Measurements from ENCODE around the gene UROS.

The UROS gene

DNA sequence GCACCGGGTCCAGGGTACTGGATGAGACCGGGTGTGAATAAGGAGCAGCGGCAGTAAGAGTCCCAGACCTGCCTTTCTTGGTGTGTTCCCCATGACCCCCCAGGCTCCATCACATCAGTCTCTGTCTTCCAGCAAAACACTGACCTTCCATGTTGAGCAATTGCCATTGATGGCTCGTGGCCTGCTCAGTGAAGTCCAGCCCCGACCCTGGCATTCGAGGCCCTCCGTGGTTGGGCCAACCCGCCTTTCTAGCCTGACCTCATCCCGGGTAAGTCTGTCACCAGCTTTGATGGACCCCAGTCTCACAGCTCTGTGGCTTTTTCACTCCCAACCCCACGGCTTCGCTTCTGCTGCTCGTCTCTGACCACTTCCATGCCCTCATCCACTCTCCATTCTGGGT is 53.9 kb downstream of the UROS start:
- Histone ChIP-seq H3K36me3 (ENCODE audit: insufficient read depth, low read depth, low read length) (peaks cover 28% of the 10 kb centered on the region), H3K4me1 (ENCODE audit: insufficient read depth, low read length) (no peaks in the 10 kb centered on the region), H3K27me3 (ENCODE audit: insufficient read depth, low read length) (no peaks in the 10 kb centered on the region), H3K9me3 (ENCODE audit: insufficient read depth, low read depth, low read length) (no peaks in the 10 kb centered on the region), H3K4me3 (ENCODE audit: low read length) (no peak overlapping the region), H3K27ac (ENCODE audit: low read length) (no peak overlapping the region), H3K9ac (ENCODE audit: low read depth, low read length) (no peak overlapping the region)

DNA sequence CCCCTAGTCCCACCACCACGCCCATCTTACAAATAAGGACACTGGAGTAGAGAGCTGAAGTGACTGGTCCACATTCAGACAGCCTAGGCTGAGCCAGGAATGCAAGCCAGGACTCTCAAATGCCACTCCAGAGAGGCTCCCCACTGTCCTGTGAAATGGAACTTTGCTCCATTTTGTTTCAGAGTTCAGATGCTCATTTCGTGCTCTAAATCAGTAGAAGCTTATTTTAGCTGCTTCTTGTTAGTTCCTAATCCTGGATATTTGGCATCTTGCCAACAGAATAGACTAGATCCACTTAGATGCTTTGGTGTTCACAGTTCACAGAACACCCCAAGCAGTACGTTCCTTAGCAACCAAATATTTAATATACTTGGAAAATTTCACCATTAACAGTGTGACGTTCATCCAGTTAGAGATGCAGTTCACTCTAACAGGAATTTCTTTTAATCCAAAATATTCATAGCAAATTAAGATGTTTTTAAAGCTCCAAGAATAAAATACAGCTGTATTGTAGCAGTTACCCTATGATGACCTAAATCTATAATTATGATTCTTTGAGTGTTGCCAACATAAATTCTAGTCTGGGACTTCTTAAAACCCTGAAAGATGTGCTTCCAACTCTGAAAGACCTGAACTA is 54.7 kb downstream of the UROS start:
- no peak overlapping the region for H3K27ac ChIP-seq (ENCODE audit: low read length)
- no peaks in the 10 kb centered on the region; the same call in 1 of the 2 replicates for H3K4me1 ChIP-seq (ENCODE audit: insufficient read depth, low read length)
- H3K9me3 ChIP-seq (ENCODE audit: insufficient read depth, low read depth, low read length): no peaks in the 10 kb centered on the region
- no peak overlapping the region for H3K9ac ChIP-seq (ENCODE audit: low read depth, low read length)
- no peaks in the 10 kb centered on the region for H3K27me3 ChIP-seq (ENCODE audit: insufficient read depth, low read length)
- peaks cover 37% of the 10 kb centered on the region for H3K36me3 ChIP-seq (ENCODE audit: insufficient read depth, low read depth, low read length)
- H3K4me3 ChIP-seq (ENCODE audit: low read length): no peak overlapping the region

DNA sequence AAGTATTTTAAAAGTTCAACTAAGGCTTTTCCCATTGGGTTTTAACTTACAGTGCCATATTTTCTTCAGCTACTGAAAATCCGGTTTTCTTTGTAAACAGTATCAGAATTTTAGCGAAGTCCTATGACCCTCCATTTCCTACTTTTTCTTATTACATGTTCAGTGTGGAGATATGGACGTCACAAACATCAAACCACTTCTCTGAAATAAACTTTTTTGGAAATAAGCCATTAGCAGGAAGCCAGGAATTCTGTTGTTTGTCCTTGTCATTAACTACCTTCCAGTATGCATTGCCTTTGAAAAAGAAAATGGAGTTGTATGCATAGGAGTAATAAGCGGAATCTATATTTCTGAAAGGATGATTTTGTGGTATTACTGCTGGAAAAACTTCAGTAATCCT is 56.5 kb downstream of the UROS start:
- no peak overlapping the region for H3K4me3 ChIP-seq (ENCODE audit: low read length)
- no peak overlapping the region for H3K27ac ChIP-seq (ENCODE audit: low read length)
- H3K36me3 ChIP-seq (ENCODE audit: insufficient read depth, low read depth, low read length): peaks cover 51% of the 10 kb centered on the region
- H3K9ac ChIP-seq (ENCODE audit: low read depth, low read length): no peak overlapping the region
- H3K27me3 ChIP-seq (ENCODE audit: insufficient read depth, low read length): no peaks in the 10 kb centered on the region
- peaks cover 16% of the 10 kb centered on the region; the same call in 1 of the 2 replicates for H3K4me1 ChIP-seq (ENCODE audit: insufficient read depth, low read length)
- H3K9me3 ChIP-seq (ENCODE audit: insufficient read depth, low read depth, low read length): no peaks in the 10 kb centered on the region

DNA sequence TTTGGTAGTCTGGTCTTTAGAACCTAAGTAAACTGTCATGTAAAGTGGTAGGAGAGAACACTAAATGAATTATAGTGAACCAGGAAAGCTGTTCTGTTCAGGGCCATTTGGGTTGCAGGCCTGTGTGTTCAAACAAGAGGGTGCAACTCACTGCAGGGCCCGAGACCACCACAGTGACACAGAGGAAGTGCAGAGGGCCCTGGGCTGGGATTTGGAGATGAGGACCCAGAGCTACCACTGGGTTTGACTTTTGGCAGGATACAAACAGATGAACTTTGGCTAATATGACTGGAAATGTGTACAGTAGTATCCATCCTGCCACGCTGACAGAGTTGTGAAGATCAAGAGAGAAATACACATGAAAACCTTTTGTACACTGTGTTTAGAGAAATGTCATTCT is 57.2 kb downstream of the UROS start:
- H3K36me3 ChIP-seq (ENCODE audit: insufficient read depth, low read depth, low read length): peaks cover 57% of the 10 kb centered on the region
- H3K27me3 ChIP-seq (ENCODE audit: insufficient read depth, low read length): no peaks in the 10 kb centered on the region
- no peak overlapping the region for H3K9ac ChIP-seq (ENCODE audit: low read depth, low read length)
- H3K9me3 ChIP-seq (ENCODE audit: insufficient read depth, low read depth, low read length): no peaks in the 10 kb centered on the region
- no peak overlapping the region for H3K27ac ChIP-seq (ENCODE audit: low read length)
- H3K4me1 ChIP-seq (ENCODE audit: insufficient read depth, low read length): peaks cover 19% of the 10 kb centered on the region; the same call in 1 of the 2 replicates
- H3K4me3 ChIP-seq (ENCODE audit: low read length): no peak overlapping the region

DNA sequence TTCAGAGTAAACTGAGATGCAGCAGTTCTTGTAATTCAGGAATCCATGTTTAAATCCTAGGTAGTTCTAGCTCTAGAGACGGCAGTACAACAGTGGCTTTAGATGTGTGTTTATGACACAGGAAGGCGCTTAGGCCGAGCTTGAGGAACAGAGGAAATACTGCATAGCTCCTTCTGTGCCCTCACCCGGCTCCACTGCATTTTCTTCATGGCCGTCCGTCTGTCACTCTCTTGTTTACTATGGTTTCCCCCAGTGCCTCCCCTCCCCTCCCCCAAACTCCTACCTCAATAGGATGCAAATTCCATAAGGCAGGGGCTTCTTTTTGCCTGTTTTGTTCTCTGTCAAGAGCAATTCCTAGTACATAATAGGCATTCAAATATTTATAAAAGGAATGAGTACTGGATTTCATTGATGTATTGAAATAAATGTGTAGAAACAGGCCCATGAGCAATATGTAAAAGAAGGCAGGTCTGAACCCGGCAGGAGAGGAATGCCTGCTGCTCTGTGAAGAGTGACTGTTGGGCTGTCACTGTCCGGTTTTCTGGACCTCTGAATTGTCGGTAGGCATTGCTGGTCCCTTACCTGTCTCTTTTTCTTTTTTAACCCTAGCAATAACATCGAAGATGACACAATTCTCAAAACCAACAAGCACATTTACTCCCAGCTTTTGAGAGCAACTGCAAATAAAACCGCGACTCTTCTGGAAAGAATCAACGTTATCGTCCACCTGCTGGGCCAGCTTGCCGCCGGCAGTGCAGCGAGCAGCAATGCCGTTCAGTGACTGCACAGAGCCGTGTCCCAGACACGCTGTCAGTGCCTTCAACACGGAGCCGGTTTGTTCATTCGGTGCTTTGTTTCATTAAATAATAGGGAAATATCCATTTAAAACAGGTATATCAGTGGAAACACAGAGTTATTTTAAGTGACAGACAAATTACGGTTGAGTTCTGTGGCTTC is 60.1 kb downstream of the UROS start:
- H3K4me1 ChIP-seq (ENCODE audit: insufficient read depth, low read length): peaks cover 19% of the 10 kb centered on the region; the same call in 1 of the 2 replicates
- no peaks in the 10 kb centered on the region for H3K9me3 ChIP-seq (ENCODE audit: insufficient read depth, low read depth, low read length)
- H3K36me3 ChIP-seq (ENCODE audit: insufficient read depth, low read depth, low read length): peaks cover 83% of the 10 kb centered on the region
- H3K27me3 ChIP-seq (ENCODE audit: insufficient read depth, low read length): no peaks in the 10 kb centered on the region
- peak overlapping the region; percentile 27; the same call in 1 of the 2 replicates for H3K4me3 ChIP-seq (ENCODE audit: low read length)
- no peak overlapping the region for H3K27ac ChIP-seq (ENCODE audit: low read length)
- H3K9ac ChIP-seq (ENCODE audit: low read depth, low read length): no peak overlapping the region; the same call in 1 of the 2 replicates

DNA sequence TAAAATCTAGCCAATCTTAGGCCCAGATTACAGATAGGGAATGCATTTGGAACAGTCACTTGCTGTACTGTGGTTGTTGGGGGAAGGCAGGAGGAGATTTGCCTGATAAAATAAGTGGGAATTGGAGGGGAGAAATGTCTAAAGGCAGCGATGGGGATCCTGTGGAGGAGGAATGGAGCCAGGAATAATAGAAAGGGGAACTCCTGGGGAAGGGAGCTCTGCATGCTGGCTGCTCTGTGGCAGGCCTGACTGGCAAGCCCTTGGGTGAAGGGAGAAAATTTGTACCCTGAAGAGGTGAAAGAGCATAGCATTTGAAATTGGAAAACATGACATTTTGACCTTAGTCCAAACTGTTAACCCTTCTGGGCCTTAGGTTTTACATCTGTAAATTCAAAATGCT is 61.1 kb downstream of the UROS start:
- Histone ChIP-seq H3K36me3 (ENCODE audit: insufficient read depth, low read depth, low read length) (peaks cover 92% of the 10 kb centered on the region), H3K27ac (ENCODE audit: low read length) (no peak overlapping the region), H3K4me3 (ENCODE audit: low read length) (no peak overlapping the region), H3K4me1 (ENCODE audit: insufficient read depth, low read length) (peaks cover 19% of the 10 kb centered on the region; the same call in 1 of the 2 replicates), H3K9ac (ENCODE audit: low read depth, low read length) (peak overlapping the region; percentile 6; the same call in 1 of the 2 replicates), H3K27me3 (ENCODE audit: insufficient read depth, low read length) (no peaks in the 10 kb centered on the region), H3K9me3 (ENCODE audit: insufficient read depth, low read depth, low read length) (no peaks in the 10 kb centered on the region)

DNA sequence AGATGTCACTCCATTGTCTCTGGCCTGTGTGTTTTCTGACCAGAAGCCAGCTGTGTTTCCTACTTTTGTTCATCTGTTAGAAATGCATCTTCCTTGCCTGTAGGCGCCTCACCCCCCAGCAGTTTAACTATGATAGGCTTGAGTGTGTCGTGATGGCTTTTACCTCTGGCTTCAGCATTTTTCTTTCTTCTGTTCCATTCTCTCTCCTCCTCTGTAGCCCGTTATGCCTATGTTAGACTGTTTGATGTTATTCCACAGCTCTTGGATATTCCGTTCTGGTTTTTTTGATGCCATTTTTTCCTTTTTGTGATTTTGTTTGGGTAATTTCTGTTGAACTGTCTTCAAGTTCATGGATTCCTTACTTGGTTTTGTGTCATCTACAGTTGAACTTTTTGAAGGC is 65.3 kb downstream of the UROS start:
- Histone ChIP-seq H3K9me3 (ENCODE audit: insufficient read depth, low read depth, low read length) (no peaks in the 10 kb centered on the region), H3K27me3 (ENCODE audit: insufficient read depth, low read length) (no peaks in the 10 kb centered on the region), H3K36me3 (ENCODE audit: insufficient read depth, low read depth, low read length) (peaks cover 89% of the 10 kb centered on the region), H3K27ac (ENCODE audit: low read length) (no peak overlapping the region), H3K4me1 (ENCODE audit: insufficient read depth, low read length) (peaks cover 15% of the 10 kb centered on the region; the same call in 1 of the 2 replicates), H3K9ac (ENCODE audit: low read depth, low read length) (no peak overlapping the region; the same call in 1 of the 2 replicates), H3K4me3 (ENCODE audit: low read length) (no peak overlapping the region)

DNA sequence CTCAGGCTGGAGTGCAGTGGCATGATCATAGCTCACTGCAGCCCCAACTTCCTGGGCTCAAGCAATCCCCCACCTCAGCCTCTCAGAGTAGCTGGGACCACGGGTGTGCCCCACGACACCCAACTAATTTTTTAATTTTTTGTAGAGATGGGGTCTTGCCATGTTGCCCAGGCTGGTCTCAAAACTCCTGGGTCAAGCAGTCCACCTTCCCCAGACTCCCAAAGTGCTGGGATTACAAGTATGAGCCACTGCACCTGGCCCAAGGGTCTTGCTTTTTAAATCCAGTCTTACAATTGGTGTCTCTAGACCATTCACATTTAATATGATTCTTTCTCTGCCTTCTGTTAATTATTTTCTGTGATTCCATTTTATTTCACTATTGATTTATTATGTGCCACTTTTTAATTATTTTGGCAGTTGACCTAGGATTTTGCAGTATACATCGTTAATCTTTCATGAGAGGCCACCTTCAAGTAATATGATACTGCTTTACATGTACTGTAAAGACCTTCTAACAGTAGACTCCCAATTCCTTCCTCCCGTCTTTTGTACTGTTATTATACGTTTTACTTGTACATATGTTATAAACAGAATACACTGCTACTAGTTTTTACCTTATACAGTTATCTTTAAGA is 66.1 kb downstream of the UROS start:
- Histone ChIP-seq H3K9me3 (ENCODE audit: insufficient read depth, low read depth, low read length) (no peaks in the 10 kb centered on the region), H3K9ac (ENCODE audit: low read depth, low read length) (no peak overlapping the region; the same call in 1 of the 2 replicates), H3K36me3 (ENCODE audit: insufficient read depth, low read depth, low read length) (peaks cover 93% of the 10 kb centered on the region), H3K4me1 (ENCODE audit: insufficient read depth, low read length) (peaks cover 8% of the 10 kb centered on the region; the same call in 1 of the 2 replicates), H3K27me3 (ENCODE audit: insufficient read depth, low read length) (no peaks in the 10 kb centered on the region), H3K4me3 (ENCODE audit: low read length) (no peak overlapping the region), H3K27ac (ENCODE audit: low read length) (no peak overlapping the region)

DNA sequence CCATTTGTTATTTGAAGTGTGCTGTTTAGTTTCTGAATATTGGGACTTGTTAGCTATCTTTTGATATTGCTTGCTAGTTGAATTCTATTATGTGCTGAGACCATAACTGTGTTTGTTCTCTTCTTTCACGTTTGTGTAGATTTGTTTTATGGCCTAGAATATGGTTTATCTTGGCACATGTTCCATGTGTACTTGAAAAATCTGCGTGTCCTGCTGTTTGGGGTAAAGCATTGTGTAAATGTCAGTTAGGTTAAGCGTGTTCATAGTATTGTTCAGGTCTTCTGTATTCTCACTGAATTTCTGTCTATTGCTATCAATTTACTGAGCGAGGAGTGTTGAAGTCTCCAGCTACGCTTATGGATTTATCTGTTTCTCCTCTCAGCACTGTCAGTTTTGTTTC is 66.9 kb downstream of the UROS start:
- no peak overlapping the region for H3K27ac ChIP-seq (ENCODE audit: low read length)
- H3K27me3 ChIP-seq (ENCODE audit: insufficient read depth, low read length): no peaks in the 10 kb centered on the region
- H3K4me1 ChIP-seq (ENCODE audit: insufficient read depth, low read length): no peaks in the 10 kb centered on the region; the same call in 1 of the 2 replicates
- no peak overlapping the region for H3K9ac ChIP-seq (ENCODE audit: low read depth, low read length)
- H3K36me3 ChIP-seq (ENCODE audit: insufficient read depth, low read depth, low read length): peaks cover 93% of the 10 kb centered on the region
- no peak overlapping the region for H3K4me3 ChIP-seq (ENCODE audit: low read length)
- H3K9me3 ChIP-seq (ENCODE audit: insufficient read depth, low read depth, low read length): no peaks in the 10 kb centered on the region

DNA sequence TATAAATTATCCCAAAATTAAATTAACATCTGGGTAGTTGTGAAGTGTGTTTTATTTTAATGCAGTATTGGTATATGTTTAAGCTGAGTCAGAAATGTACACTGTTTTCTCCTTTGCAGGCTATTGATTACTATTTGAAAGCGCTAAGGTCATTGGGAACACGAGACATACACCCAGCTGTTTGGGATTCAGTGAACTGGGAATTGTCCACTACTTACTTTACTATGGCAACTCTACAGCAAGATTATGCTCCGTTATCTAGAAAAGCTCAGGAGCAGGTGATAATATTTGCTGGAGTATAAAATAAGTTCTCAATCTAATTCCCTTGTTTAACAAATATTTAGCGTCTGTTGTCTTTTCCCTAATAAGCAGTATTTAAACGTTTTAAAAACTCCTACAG is 75.6 kb downstream of the UROS start:
- Histone ChIP-seq H3K4me1 (ENCODE audit: insufficient read depth, low read length) (no peaks in the 10 kb centered on the region), H3K27ac (ENCODE audit: low read length) (no peak overlapping the region), H3K27me3 (ENCODE audit: insufficient read depth, low read length) (no peaks in the 10 kb centered on the region), H3K4me3 (ENCODE audit: low read length) (no peak overlapping the region), H3K36me3 (ENCODE audit: insufficient read depth, low read depth, low read length) (peaks cover 100% of the 10 kb centered on the region), H3K9ac (ENCODE audit: low read depth, low read length) (no peak overlapping the region), H3K9me3 (ENCODE audit: insufficient read depth, low read depth, low read length) (no peaks in the 10 kb centered on the region)

DNA sequence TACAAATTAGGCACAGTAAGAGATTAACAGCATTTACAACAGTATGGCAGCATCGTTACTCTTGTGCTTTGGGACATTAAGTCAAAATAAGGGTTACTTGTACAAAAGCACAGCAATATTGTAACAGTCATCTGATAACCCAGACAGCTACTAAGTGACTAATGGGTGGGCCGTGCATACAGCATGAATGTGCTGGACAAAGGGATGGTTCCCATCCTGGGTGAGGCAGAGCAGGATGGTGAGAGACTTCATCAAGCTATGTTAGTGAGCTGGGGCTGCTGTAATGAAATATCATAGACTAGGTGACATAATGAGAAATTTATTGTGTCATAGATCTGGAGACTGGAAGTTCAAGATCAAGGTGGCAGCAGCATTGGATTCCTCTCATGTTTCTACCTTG is 78.1 kb downstream of the UROS start:
- H3K36me3 ChIP-seq (ENCODE audit: insufficient read depth, low read depth, low read length): peaks cover 99% of the 10 kb centered on the region

More for the DNA sequence above, 78.1 kb downstream of the UROS start:
- H3K4me3 ChIP-seq (ENCODE audit: low read length): no peak overlapping the region
- no peak overlapping the region for H3K9ac ChIP-seq (ENCODE audit: low read depth, low read length)
- no peak overlapping the region for H3K27ac ChIP-seq (ENCODE audit: low read length)
- no peaks in the 10 kb centered on the region for H3K27me3 ChIP-seq (ENCODE audit: insufficient read depth, low read length)
- no peaks in the 10 kb centered on the region for H3K9me3 ChIP-seq (ENCODE audit: insufficient read depth, low read depth, low read length)
- H3K4me1 ChIP-seq (ENCODE audit: insufficient read depth, low read length): no peaks in the 10 kb centered on the region

Measured in iPS-20b (cell line).